Right lobe of liver (tissue), 6 donors: Measurements from ENCODE around the gene BPIFB1. TPM values are rescaled to one million over a fixed set of nuclear protein-coding genes. Genes with fewer than 3 reads are reported as not detected.

Experiments used
- ATAC-seq, 4 donors: fragments of 200-7000 bp; cut with Tn5 transposase; one replicate each; pipeline ENCODE4 v1.9.1; 2020; ENCODE audit warnings: mild to moderate bottlenecking in 4 of 4, moderate library complexity in 4 of 4
- DNase-seq, 3 donors: peaks; one replicate each; pipeline ENCODE4 v3.0.0-alpha.2; 2020
- H3K27ac ChIP-seq, 3 donors: fragments of 200-600 bp; one replicate each; pipeline ENCODE4 v1.8.0; 2022
- H3K27me3 ChIP-seq, 2 donors: fragments of 200-600 bp; one replicate each; pipeline ENCODE4 v1.8.0; 2022
- H3K36me3 ChIP-seq, 4 donors: fragments of 200-600 bp; sonication (generic) in 1 of 4; one replicate each; pipeline versions ENCODE4 v1.5.1 to v1.8.0; 2017 to 2022; ENCODE audit warnings: control low read depth in 1 of 4
- H3K4me1 ChIP-seq, 4 donors: fragments of 200-600 bp; sonication (generic) in 1 of 4; one replicate each; pipeline versions ENCODE4 v1.5.1 to v1.8.0; 2017 to 2022; ENCODE audit warnings: control low read depth in 1 of 4
- H3K4me3 ChIP-seq, 3 donors: fragments of 200-600 bp; one replicate each; pipeline ENCODE4 v1.8.0; 2022
- H3K9me3 ChIP-seq, 4 donors: fragments of 200-600 bp; sonication (generic) in 1 of 4; one replicate each; pipeline versions ENCODE4 v1.5.1 to v1.8.0; 2017 to 2022; ENCODE audit warnings: control low read depth in 1 of 4
- CTCF ChIP-seq, 4 donors: fragments of 200-600 bp in 3 of 4; fragments of 450-650 bp in 1 of 4; IDR thresholded peaks; one replicate each; pipeline versions ENCODE4 v1.5.1 to v1.8.0; 2016 to 2022; ENCODE audit warnings: antibody characterized with exemption in 4 of 4, mild to moderate bottlenecking in 2 of 4
- POLR2A ChIP-seq: fragments of 450-650 bp; IDR thresholded peaks from one replicate; pipeline ENCODE4 v1.6.1; 2017; ENCODE audit warnings: antibody characterized with exemption, mild to moderate bottlenecking
- WGBS: methylation state at CpG from one replicate; pipeline ENCODE4 v1.1.6; 2018; ENCODE audit warnings: low coverage, low lambda C conversion rate; ENCODE audit not compliant: insufficient coverage; ENCODE audit errors: missing lambda C conversion rate; 5-methylcytosine and 5-hydroxymethylcytosine counted together
- intact Hi-C, 2 donors: fragments of 100-400 bp; cut with DNase I; formaldehyde crosslinking; loops; one replicate each; pipeline versions ENCODE4 v1.11.2 to v1.14.1; 2022
- total RNA-seq, 6 experiments: library from RNA; depleted of rRNA in 2 of 6; stranded (reverse); fragments of >200 nt in 2 of 6; fragmentation: NEBNext Ultra II Directional in 3 of 6; extraction: Animal tissue kit (Norgen Biotek cat#: 25700) in 3 of 6; gene quantifications; one replicate each; pipeline versions ENCODE4 v1.1.0 to v1.2.4, GENCODE V29; 2016 to 2023
- donor health status: DM: no; HTN: yes; CAD: no.
- donor health status: DM: no; HTN: no; CAD: no.
- donor health status: DM: no; HTN: no; CAD: no.
- donor health status: DM: no; HTN: yes; CAD: no.
- donor health status: DM: no; HTN: yes; CAD: no.

BPIFB1 gene
- total RNA-seq, 6 experiments from 2014 or later = not detected

- H3K27me3 ChIP-seq = no peaks in the 10 kb centered on the region
- H3K4me3 ChIP-seq = no peak overlapping the region
- no peaks in the 10 kb centered on the region for H3K4me1 ChIP-seq
- no peak for TF ChIP-seq POLR2A
- no peak for TF ChIP-seq CTCF (IDR thresholded peaks at IDR 0.05)
- no peak overlapping the region for H3K27ac ChIP-seq
- H3K36me3 ChIP-seq = no peaks in the 10 kb centered on the region
- ATAC-seq (no peak), DNase-seq (no peak)
- no peaks in the 10 kb centered on the region for H3K9me3 ChIP-seq
- WGBS = 53% methylated on average over 6 of the region's 7 CpGs
- intact Hi-C loops = no loop called here
Measured at GRCh38 chr20:33242319-33243100, 40.5 kb upstream of the BPIFB1 start.

- TF ChIP-seq CTCF (IDR thresholded peaks at IDR 0.05) (no peak), POLR2A (no peak)
- DNase-seq (no peak), ATAC-seq (no peak)
- H3K36me3 ChIP-seq = no peaks in the 10 kb centered on the region
- no CpG with 5 or more reads among the region's 3 CpGs for WGBS
- H3K27ac ChIP-seq = no peak overlapping the region
- no peaks in the 10 kb centered on the region for H3K9me3 ChIP-seq
- H3K4me3 ChIP-seq = no peak overlapping the region
- H3K4me1 ChIP-seq = no peaks in the 10 kb centered on the region
- H3K27me3 ChIP-seq = no peaks in the 10 kb centered on the region
- intact Hi-C loops = no loop called here
Measured at GRCh38 chr20:33246077-33246476, 36.9 kb upstream of the BPIFB1 start.

- Histone ChIP-seq H3K9me3 (no peaks in the 10 kb centered on the region), H3K27me3 (no peaks in the 10 kb centered on the region), H3K4me1 (no peaks in the 10 kb centered on the region), H3K4me3 (no peak overlapping the region), H3K27ac (no peak overlapping the region), H3K36me3 (no peaks in the 10 kb centered on the region)
- intact Hi-C loops = no loop called here
- TF ChIP-seq POLR2A (no peak), CTCF (IDR thresholded peaks at IDR 0.05) (no peak)
- 100% methylated on average over 1 of the region's 1 CpG for WGBS
- DNase-seq = no peak
- no peak for ATAC-seq
Measured at GRCh38 chr20:33249456-33249855, 33.6 kb upstream of the BPIFB1 start.

GRCh38 chr20:33250666-33251065 lies 32.3 kb upstream of the BPIFB1 start:
- WGBS = 17% methylated on average over 1 of the region's 2 CpGs
- no peaks in the 10 kb centered on the region for H3K36me3 ChIP-seq
- intact Hi-C loops = no loop called here
- DNase-seq (no peak), ATAC-seq (no peak)
- H3K4me1 ChIP-seq = no peaks in the 10 kb centered on the region
- TF ChIP-seq CTCF (IDR thresholded peaks at IDR 0.05) = no peak
- no peak overlapping the region for H3K4me3 ChIP-seq
- H3K27ac ChIP-seq = no peak overlapping the region
- H3K27me3 ChIP-seq = no peaks in the 10 kb centered on the region
- H3K9me3 ChIP-seq = no peaks in the 10 kb centered on the region
